GM18520 (cell line): Measurements from ENCODE around the gene SUSD6.
"Not testable (repeated sequence)": the region's sequence is repeated elsewhere in the genome, so short reads cannot be mapped to it uniquely, and the experiment has no call there.

Experiments
- ATAC-seq: cut with Tn5 transposase; IDR thresholded peaks from one replicate; pipeline ENCODE4 v1.9.1; 2021; ENCODE audit not compliant: unreplicated experiment

Gene SUSD6

GRCh38 chr14:69711065-69711464 is 99.7 kb downstream of the SUSD6 start:
- ATAC-seq: no peak

- ATAC-seq: no peak
These were observed 100.1 kb downstream of the SUSD6 start for GRCh38 chr14:69711477-69711876.

GRCh38 chr14:69711881-69712560 is 100.6 kb downstream of the SUSD6 start:
- ATAC-seq: no peak

- ATAC-seq: no peak
These were observed 101.2 kb downstream of the SUSD6 start for GRCh38 chr14:69712599-69713088.

GRCh38 chr14:69713209-69713781 is 101.9 kb downstream of the SUSD6 start:
- no peak for ATAC-seq

- ATAC-seq: no peak
These were observed 102.7 kb downstream of the SUSD6 start for GRCh38 chr14:69713993-69714679.

GRCh38 chr14:69715725-69716477 is 104.5 kb downstream of the SUSD6 start:
- no peak for ATAC-seq

- ATAC-seq: no peak
These were observed 105.2 kb downstream of the SUSD6 start for GRCh38 chr14:69716478-69717187.

- ATAC-seq: not testable (repeated sequence)
These were observed 107.2 kb downstream of the SUSD6 start for GRCh38 chr14:69718614-69719013.

GRCh38 chr14:69719501-69719951 is 108.1 kb downstream of the SUSD6 start:
- ATAC-seq: no peak

GRCh38 chr14:69720912-69721311 is 109.5 kb downstream of the SUSD6 start:
- ATAC-seq: no peak

GRCh38 chr14:69726761-69727511 is 115.5 kb downstream of the SUSD6 start:
- peak; percentile 66 for ATAC-seq

- ATAC-seq: no peak
These were observed 116.5 kb downstream of the SUSD6 start for GRCh38 chr14:69727860-69728259.

- ATAC-seq: not testable (repeated sequence)
These were observed 120.7 kb downstream of the SUSD6 start for GRCh38 chr14:69731919-69732598.

GRCh38 chr14:69736405-69736804 is 125.0 kb downstream of the SUSD6 start:
- ATAC-seq: not testable (repeated sequence)

- no peak for ATAC-seq
These were observed 129.7 kb downstream of the SUSD6 start for GRCh38 chr14:69741055-69741454.

- ATAC-seq: no peak
These were observed 138.6 kb downstream of the SUSD6 start for GRCh38 chr14:69749956-69750355.

GRCh38 chr14:69750495-69750894 is 139.1 kb downstream of the SUSD6 start:
- no peak for ATAC-seq

GRCh38 chr14:69752773-69753172 is 141.4 kb downstream of the SUSD6 start:
- no peak for ATAC-seq
